SK-N-SH (cell line): ENCODE results near the gene KCNMB1. TPM values are rescaled to one million over a fixed set of nuclear protein-coding genes. Genes with fewer than 3 reads are reported as not detected.

Experiments
- CTCF ChIA-PET: fragments of 300-600, 350-600 bp; formaldehyde crosslinking; extraction: SDS; loops from one replicate; lab custom pipeline; 2021; lab: Yijun Ruan, JAX
- POLR2A ChIA-PET: fragments of 350-600 bp; sonication (Branson Sonifier 250); formaldehyde crosslinking; extraction: SDS; loops from one replicate; lab custom pipeline; 2020; ENCODE audit warnings: antibody characterized with exemption, inconsistent platforms; lab: Yijun Ruan, JAX
- DNase-seq: peaks from one replicate; pipeline ENCODE4 v3.0.0; 2012
- H2AFZ ChIP-seq: fragments of 200-600 bp; sonication (generic); 2 replicates; pipeline ENCODE4 v1.8.1; 2016; ENCODE audit warnings: antibody characterized with exemption, mild to moderate bottlenecking, low read depth
- H3F3A ChIP-seq: fragments of 200-600 bp; sonication (generic); replicated peaks from 2 replicates; pipeline ENCODE3; 2016; ENCODE audit warnings: antibody characterized with exemption, mild to moderate bottlenecking; ENCODE audit not compliant: insufficient read depth
- H3K27ac ChIP-seq, 2 experiments: fragments of 200-500 bp in 1 of 2; fragments of 200-600 bp in 1 of 2; sonication (Bioruptor generic) in 1 of 2; sonication (generic), shearing (Covaris generic) in 1 of 2; 2 replicates each; pipeline versions ENCODE4 v1.5.1 to v1.6.1; 2014 to 2016; ENCODE audit warnings: low read depth in 2 of 2, inconsistent platforms in 1 of 2, low read length in 1 of 2, mild to moderate bottlenecking in 1 of 2, mixed read lengths in 1 of 2
- H3K27me3 ChIP-seq: fragments of 200-600 bp; sonication (generic), shearing (Covaris generic); 2 replicates; pipeline ENCODE4 v1.6.1; 2016; ENCODE audit warnings: mixed run types; ENCODE audit not compliant: insufficient read depth
- H3K36me3 ChIP-seq, 2 experiments: fragments of 200-500 bp in 1 of 2; fragments of 200-600 bp in 1 of 2; sonication (Bioruptor generic) in 1 of 2; sonication (generic) in 1 of 2; replicated peaks in 1 of 2; 2 replicates each; pipeline versions ENCODE3 to v1.5.1; 2014 to 2016; ENCODE audit warnings: low read length in 1 of 2, mild to moderate bottlenecking in 1 of 2; ENCODE audit not compliant: insufficient read depth in 2 of 2, control insufficient read depth in 1 of 2
- H3K4me1 ChIP-seq, 2 experiments: fragments of 200-500 bp in 1 of 2; fragments of 200-600 bp in 1 of 2; sonication (Bioruptor generic) in 1 of 2; sonication (generic), shearing (Covaris generic) in 1 of 2; 2 replicates each; pipeline versions ENCODE4 v1.5.1 to v1.6.1; 2014 to 2016; ENCODE audit warnings: low read depth in 1 of 2, low read length in 1 of 2, mixed run types in 1 of 2; ENCODE audit not compliant: insufficient read depth in 2 of 2, control insufficient read depth in 1 of 2
- H3K4me2 ChIP-seq: fragments of 200-600 bp; sonication (generic), shearing (Covaris generic); 2 replicates; pipeline ENCODE4 v1.6.1; 2017; ENCODE audit warnings: mixed run types
- H3K4me3 ChIP-seq, 2 experiments: fragments of 200-500 bp in 1 of 2; fragments of 200-600 bp in 1 of 2; sonication (Bioruptor generic) in 1 of 2; sonication (generic), shearing (Covaris generic) in 1 of 2; 2 replicates each; pipeline versions ENCODE4 v1.5.1 to v1.8.1; 2014 to 2016; ENCODE audit warnings: low read depth in 2 of 2, inconsistent platforms in 1 of 2, low read length in 1 of 2, mild to moderate bottlenecking in 1 of 2, mixed read lengths in 1 of 2, moderate library complexity in 1 of 2
- H3K79me2 ChIP-seq: fragments of 200-600 bp; sonication (generic); 2 replicates; pipeline ENCODE4 v1.8.1; 2017; ENCODE audit warnings: mild to moderate bottlenecking; ENCODE audit not compliant: insufficient read depth
- H3K9ac ChIP-seq: fragments of 200-600 bp; sonication (generic); 2 replicates; pipeline ENCODE4 v1.6.1; 2017; ENCODE audit warnings: mixed run types
- H3K9me2 ChIP-seq: fragments of 200-600 bp; sonication (generic); 2 replicates; pipeline ENCODE4 v1.6.1; 2017; ENCODE audit warnings: mixed run types
- H3K9me3 ChIP-seq: fragments of 200-600 bp; sonication (generic); 2 replicates; pipeline ENCODE4 v1.6.1; 2017; ENCODE audit warnings: mixed run types, mild to moderate bottlenecking, moderate library complexity
- H4K20me1 ChIP-seq: fragments of 200-600 bp; sonication (generic); 2 replicates; pipeline ENCODE4 v1.6.1; 2017; ENCODE audit warnings: mild to moderate bottlenecking, mixed run types; ENCODE audit not compliant: insufficient read depth
- ELF1 ChIP-seq: IDR thresholded peaks from 2 replicates; pipeline ENCODE4 v1.4.0; 2012
- EZH2phosphoT487 ChIP-seq: fragments of 200-600 bp; sonication (generic); IDR thresholded peaks from 2 replicates; pipeline ENCODE4 v1.6.1; 2017; ENCODE audit warnings: low read depth, mixed run types, mild to moderate bottlenecking, antibody characterized with exemption, moderate library complexity, borderline replicate concordance
- FOXM1 ChIP-seq: IDR thresholded peaks from 2 replicates; pipeline ENCODE4 v1.4.0; 2012; ENCODE audit warnings: low read depth, mild to moderate bottlenecking
- GABPA ChIP-seq: IDR thresholded peaks from 2 replicates; pipeline ENCODE4 v1.4.0; 2012; ENCODE audit warnings: low read depth, mild to moderate bottlenecking
- MEF2A ChIP-seq: IDR thresholded peaks from 2 replicates; pipeline ENCODE4 v1.4.0; 2012; ENCODE audit warnings: low read depth, borderline replicate concordance
- NFIC ChIP-seq: IDR thresholded peaks from 2 replicates; pipeline ENCODE4 v1.4.0; 2012; ENCODE audit warnings: borderline replicate concordance
- PBX3 ChIP-seq: IDR thresholded peaks from 2 replicates; pipeline ENCODE4; 2012
- RCOR1 ChIP-seq: fragments of 150-350 bp; IDR thresholded peaks from 2 replicates; pipeline ENCODE4 v1.6.1; 2017; ENCODE audit warnings: antibody characterized with exemption, low read length
- RXRA ChIP-seq: IDR thresholded peaks from 2 replicates; pipeline ENCODE4 v1.4.0; 2012; ENCODE audit warnings: low read depth, mild to moderate bottlenecking, borderline replicate concordance
- SIN3A ChIP-seq: IDR thresholded peaks from 2 replicates; pipeline ENCODE4 v1.6.1; 2012; ENCODE audit warnings: low read depth, mild to moderate bottlenecking, low read length, moderate library complexity, borderline replicate concordance
- TCF12 ChIP-seq: IDR thresholded peaks from 2 replicates; pipeline ENCODE4 v1.4.0; 2012
- TEAD4 ChIP-seq: IDR thresholded peaks from 2 replicates; pipeline ENCODE4 v1.4.0; 2012; ENCODE audit warnings: mild to moderate bottlenecking, borderline replicate concordance; ENCODE audit not compliant: insufficient read depth
- USF2 ChIP-seq: fragments of 150-350 bp; IDR thresholded peaks from 2 replicates; pipeline ENCODE4 v1.6.1; 2017; ENCODE audit warnings: antibody characterized with exemption, low read length, low read depth, borderline replicate concordance
- WGBS: methylation state at CpG from one replicate; pipeline ENCODE4 v1.1.6; 2017; ENCODE audit warnings: low lambda C conversion rate; 5-methylcytosine and 5-hydroxymethylcytosine counted together
- polyA plus RNA-seq, 3 experiments: library from polyadenylated mRNA; depleted of rRNA; stranded (reverse); fragments of >200 nt; gene quantifications; 2 replicates each; pipeline ENCODE4 v1.2.3, GENCODE V29; 2012
- TF ChIP-seq, protein P1 (sequence below): fragments of 150-350 bp; IDR thresholded peaks from 2 replicates; pipeline ENCODE4 v1.6.1; 2016; ENCODE audit warnings: mild to moderate bottlenecking, low read depth, low read length
- TF ChIP-seq, protein P2 (sequence below): IDR thresholded peaks from 2 replicates; pipeline ENCODE4 v1.4.0; 2012; ENCODE audit warnings: low read depth
- TF ChIP-seq, protein P3 (sequence below): IDR thresholded peaks from 2 replicates; pipeline ENCODE4 v1.6.1; 2012; ENCODE audit warnings: mild to moderate bottlenecking, low read depth, low read length, moderate library complexity

The KCNMB1 gene
- polyA plus RNA-seq, 1 of the 3 experiments (the other 2 are of a cell fraction): not detected

DNA sequence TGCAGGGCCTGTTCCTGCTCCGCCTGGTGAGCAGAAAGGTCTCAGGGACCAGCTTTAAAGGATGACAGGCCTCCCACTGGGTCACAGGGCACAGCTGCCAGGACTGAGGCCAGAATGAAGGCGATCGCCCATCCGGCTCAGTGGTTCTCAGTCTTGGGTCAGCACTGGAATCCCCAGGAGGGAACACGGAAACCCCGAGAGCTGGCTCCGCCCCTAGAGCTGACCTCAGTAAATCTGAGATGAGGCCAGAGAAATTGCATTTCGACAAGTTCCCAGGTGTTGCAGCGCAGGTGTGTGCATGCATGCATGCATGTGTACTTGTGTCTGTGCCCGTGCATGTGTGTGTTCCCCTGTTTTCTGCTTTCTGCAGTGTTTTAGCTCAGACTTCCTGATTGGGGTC lies 47.2 kb upstream of the KCNMB1 start:
- Histone ChIP-seq H3K79me2 (no peaks in the 10 kb centered on the region), H3K27me3 (no peaks in the 10 kb centered on the region), H3K36me3 (no peaks in the 10 kb centered on the region), H3K4me2 (no peak overlapping the region), H3K9me3 (no peaks in the 10 kb centered on the region), H2AFZ (no peak overlapping the region), H4K20me1 (no peaks in the 10 kb centered on the region), H3F3A (no peaks in the 10 kb centered on the region), H3K27ac (no peak overlapping the region), H3K9me2 (no peaks in the 10 kb centered on the region), H3K4me3 (no peak overlapping the region), H3K4me1 (no peaks in the 10 kb centered on the region; a peak in 1 of 4 replicates), H3K9ac (no peak overlapping the region)
- ChIA-PET POLR2A (no interaction called here), CTCF (interaction anchor here (0.9 to 7.3 kb wide), 7 partner anchors 10 to 202 kb away, joined by 4 to 202 read pairs (median 43); no protein-coding TSS in a partner anchor)
- DNase-seq: no peak
- 98% methylated on average over 7 of the region's 10 CpGs for WGBS
- TF ChIP-seq RCOR1: no peak
- TF ChIP-seq USF2: no peak
- no peak for TF ChIP-seq EZH2phosphoT487
- no peak for TF ChIP-seq MEF2A
- TF ChIP-seq, protein P1, sequence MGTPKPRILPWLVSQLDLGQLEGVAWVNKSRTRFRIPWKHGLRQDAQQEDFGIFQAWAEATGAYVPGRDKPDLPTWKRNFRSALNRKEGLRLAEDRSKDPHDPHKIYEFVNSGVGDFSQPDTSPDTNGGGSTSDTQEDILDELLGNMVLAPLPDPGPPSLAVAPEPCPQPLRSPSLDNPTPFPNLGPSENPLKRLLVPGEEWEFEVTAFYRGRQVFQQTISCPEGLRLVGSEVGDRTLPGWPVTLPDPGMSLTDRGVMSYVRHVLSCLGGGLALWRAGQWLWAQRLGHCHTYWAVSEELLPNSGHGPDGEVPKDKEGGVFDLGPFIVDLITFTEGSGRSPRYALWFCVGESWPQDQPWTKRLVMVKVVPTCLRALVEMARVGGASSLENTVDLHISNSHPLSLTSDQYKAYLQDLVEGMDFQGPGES: no peak

- no peaks in the 10 kb centered on the region for H3K36me3 ChIP-seq
- H3K9me2 ChIP-seq: no peaks in the 10 kb centered on the region
- H3K27me3 ChIP-seq: no peaks in the 10 kb centered on the region
- H3K4me2 ChIP-seq: no peak overlapping the region
- no peak overlapping the region for H3K9ac ChIP-seq
- H3K9me3 ChIP-seq: no peaks in the 10 kb centered on the region
- no peaks in the 10 kb centered on the region for H4K20me1 ChIP-seq
- H3K4me3 ChIP-seq: peak overlapping the region in 1 of 2 experiments; percentile 38; a peak in 1 of 4 replicates
- no peak overlapping the region for H2AFZ ChIP-seq
- ChIA-PET CTCF (interaction anchor here (0.6 to 7.3 kb wide), 58 partner anchors 10 to 733 kb away, joined by 3 to 202 read pairs (median 4); no protein-coding TSS in a partner anchor), POLR2A (no interaction called here)
- peak; percentile 85 for DNase-seq
- H3K79me2 ChIP-seq: no peaks in the 10 kb centered on the region
- peaks cover 0 to 8% of the 10 kb centered on the region in 2 experiments; a peak in 1 of 4 replicates for H3K4me1 ChIP-seq
- WGBS: 53% methylated on average over 11 of the region's 16 CpGs
- no peaks in the 10 kb centered on the region for H3F3A ChIP-seq
- no peak overlapping the region for H3K27ac ChIP-seq
- TF ChIP-seq, protein P2, sequence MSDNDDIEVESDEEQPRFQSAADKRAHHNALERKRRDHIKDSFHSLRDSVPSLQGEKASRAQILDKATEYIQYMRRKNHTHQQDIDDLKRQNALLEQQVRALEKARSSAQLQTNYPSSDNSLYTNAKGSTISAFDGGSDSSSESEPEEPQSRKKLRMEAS: 0 out of 2 replicates have a peak, but pooled peaks have one; percentile 30
- no peak for TF ChIP-seq FOXM1
- no peak for TF ChIP-seq SIN3A
- no peak for TF ChIP-seq RXRA
- no peak for TF ChIP-seq EZH2phosphoT487
- TF ChIP-seq, protein P3, sequence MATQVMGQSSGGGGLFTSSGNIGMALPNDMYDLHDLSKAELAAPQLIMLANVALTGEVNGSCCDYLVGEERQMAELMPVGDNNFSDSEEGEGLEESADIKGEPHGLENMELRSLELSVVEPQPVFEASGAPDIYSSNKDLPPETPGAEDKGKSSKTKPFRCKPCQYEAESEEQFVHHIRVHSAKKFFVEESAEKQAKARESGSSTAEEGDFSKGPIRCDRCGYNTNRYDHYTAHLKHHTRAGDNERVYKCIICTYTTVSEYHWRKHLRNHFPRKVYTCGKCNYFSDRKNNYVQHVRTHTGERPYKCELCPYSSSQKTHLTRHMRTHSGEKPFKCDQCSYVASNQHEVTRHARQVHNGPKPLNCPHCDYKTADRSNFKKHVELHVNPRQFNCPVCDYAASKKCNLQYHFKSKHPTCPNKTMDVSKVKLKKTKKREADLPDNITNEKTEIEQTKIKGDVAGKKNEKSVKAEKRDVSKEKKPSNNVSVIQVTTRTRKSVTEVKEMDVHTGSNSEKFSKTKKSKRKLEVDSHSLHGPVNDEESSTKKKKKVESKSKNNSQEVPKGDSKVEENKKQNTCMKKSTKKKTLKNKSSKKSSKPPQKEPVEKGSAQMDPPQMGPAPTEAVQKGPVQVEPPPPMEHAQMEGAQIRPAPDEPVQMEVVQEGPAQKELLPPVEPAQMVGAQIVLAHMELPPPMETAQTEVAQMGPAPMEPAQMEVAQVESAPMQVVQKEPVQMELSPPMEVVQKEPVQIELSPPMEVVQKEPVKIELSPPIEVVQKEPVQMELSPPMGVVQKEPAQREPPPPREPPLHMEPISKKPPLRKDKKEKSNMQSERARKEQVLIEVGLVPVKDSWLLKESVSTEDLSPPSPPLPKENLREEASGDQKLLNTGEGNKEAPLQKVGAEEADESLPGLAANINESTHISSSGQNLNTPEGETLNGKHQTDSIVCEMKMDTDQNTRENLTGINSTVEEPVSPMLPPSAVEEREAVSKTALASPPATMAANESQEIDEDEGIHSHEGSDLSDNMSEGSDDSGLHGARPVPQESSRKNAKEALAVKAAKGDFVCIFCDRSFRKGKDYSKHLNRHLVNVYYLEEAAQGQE: 0 out of 2 replicates have a peak, but pooled peaks have one; percentile 16
- no peak for TF ChIP-seq TEAD4
- TF ChIP-seq PBX3: no peak
- TF ChIP-seq TCF12: no peak
- TF ChIP-seq NFIC: no peak
- TF ChIP-seq GABPA: no peak
- TF ChIP-seq USF2: no peak
- no peak for TF ChIP-seq ELF1
Observed at GRCh38 chr5:170434966-170435605, 45.9 kb upstream of the KCNMB1 start.
